Measurements from ENCODE around the gene CCDC51. TPM values are rescaled to one million over a fixed set of nuclear protein-coding genes. Genes with fewer than 3 reads are reported as not detected.

Gene CCDC51
- total RNA-seq, 1 experiment from 2014 or later: 29.3 TPM

- H4K20me1 ChIP-seq (ENCODE audit: insufficient read depth): no peaks in the 10 kb centered on the region
- no peak overlapping the region for H2AFZ ChIP-seq (ENCODE audit: low read depth, low read length, poor library complexity, severe bottlenecking)
- no peak for DNase-seq (ENCODE audit: low read depth, low spot score)
- TF ChIP-seq SRF (IDR thresholded peaks at IDR 0.05; ENCODE audit: low read depth) (no peak), YY1 (IDR thresholded peaks at IDR 0.05; ENCODE audit: extremely low read depth, insufficient replicate concordance, low read depth, low read length) (no peak), CEBPB (IDR thresholded peaks at IDR 0.05; ENCODE audit: low read depth) (no peak), REST (IDR thresholded peaks at IDR 0.05; ENCODE audit: low read depth) (no peak), JUND (IDR thresholded peaks at IDR 0.05) (no peak), FOSL1 (IDR thresholded peaks at IDR 0.05; ENCODE audit: low read depth) (no peak), ATF3 (IDR thresholded peaks at IDR 0.05) (no peak), SIN3A (IDR thresholded peaks at IDR 0.05; ENCODE audit: low read depth) (no peak), EZH2phosphoT487 (IDR thresholded peaks at IDR 0.05; ENCODE audit: borderline replicate concordance) (no peak), TCF7L2 (IDR thresholded peaks at IDR 0.05; ENCODE audit: borderline replicate concordance, extremely low read depth, insufficient read depth, insufficient read length) (no peak), RAD21 (IDR thresholded peaks at IDR 0.05; ENCODE audit: low read depth) (no peak), ZBTB33 (IDR thresholded peaks at IDR 0.05; ENCODE audit: extremely low read depth, insufficient replicate concordance, low read length) (no peak), ZNF274 (IDR thresholded peaks at IDR 0.05; ENCODE audit: low read depth, low read length) (no peak), ZFX (IDR thresholded peaks at IDR 0.05) (no peak), CBX3 (IDR thresholded peaks at IDR 0.05; ENCODE audit: low read depth) (no peak), POLR2A (IDR thresholded peaks at IDR 0.05; ENCODE audit: borderline replicate concordance, extremely low read depth, insufficient read depth, insufficient read length) (no peak), MAX (IDR thresholded peaks at IDR 0.05) (no peak), EGR1 (IDR thresholded peaks at IDR 0.05; ENCODE audit: low read depth) (no peak), CTCF (IDR thresholded peaks at IDR 0.05 in 2 of 3, conservative IDR thresholded peaks at IDR 0.05 in 1 of 3; ENCODE audit: borderline replicate concordance in 1 of 3, insufficient read depth in 1 of 3, low read depth in 2 of 3, low read length in 2 of 3) (no peak), SP1 (IDR thresholded peaks at IDR 0.05; ENCODE audit: low read depth) (no peak)
- H3K4me3 ChIP-seq (replicated peaks in 1 of 2; ENCODE audit: low read depth in 1 of 2, low read length in 2 of 2): no peak overlapping the region
- H3K9me2 ChIP-seq (ENCODE audit: insufficient read depth): no peaks in the 10 kb centered on the region
- no peak overlapping the region for H3K27ac ChIP-seq (ENCODE audit: low read depth, low read length)
- no peak for ATAC-seq
- H3K4me2 ChIP-seq (ENCODE audit: low read length): no peak overlapping the region
- peaks cover 42 to 43% of the 10 kb centered on the region in 2 experiments for H3K36me3 ChIP-seq (ENCODE audit: control insufficient read depth in 1 of 2, insufficient read depth in 2 of 2, low read length in 2 of 2)
- ChIA-PET RAD21 (ENCODE audit: low non-redundant PET in 1 of 2, low total read pairs in 2 of 2, uncharacterized antibody in 2 of 2, unreplicated experiment in 2 of 2) (no interaction called here), POLR2A (no interaction called here), CTCF (no interaction called here)
- intact Hi-C loops (cut with micrococcal nuclease): no loop called here
- no peaks in the 10 kb centered on the region for H3K79me2 ChIP-seq (ENCODE audit: insufficient read depth, low read length)
- H3K4me1 ChIP-seq (ENCODE audit: control insufficient read depth in 1 of 2, insufficient read depth in 2 of 2, low read length in 2 of 2): peaks cover 0 to 2% of the 10 kb centered on the region in 2 experiments; a peak in 2 of 4 replicates
- no peak overlapping the region for H3K9ac ChIP-seq (ENCODE audit: low read length)
- H3K9me3 ChIP-seq (ENCODE audit: control insufficient read depth in 1 of 2, insufficient read depth in 1 of 2, low read depth in 1 of 2, low read length in 2 of 2): no peaks in the 10 kb centered on the region
- BruUV-seq (replicated peaks): no TSS peak
- no peaks in the 10 kb centered on the region for H3K27me3 ChIP-seq (ENCODE audit: insufficient read depth, low read length)
Measured at GRCh38 chr3:48459773-48460516, 20.0 kb upstream of the CCDC51 start.
